Prostate gland (tissue), 2 donors: ENCODE measurements around the gene MYBL2. TPM values are rescaled to one million over a fixed set of nuclear protein-coding genes. Genes with fewer than 3 reads are reported as not detected.
"Not testable (repeated sequence)": the region's sequence is repeated elsewhere in the genome, so short reads cannot be mapped to it uniquely, and the experiment has no call there.

Experiments
- DNase-seq: peaks from one replicate; pipeline ENCODE4 v3.0.0-alpha.2; 2019; ENCODE audit warnings: low spot score
- H3K27ac ChIP-seq, 2 donors: fragments of 200-600 bp; sonication (generic); 2 replicates each; pipeline ENCODE4 v1.5.1; 2017 to 2019
- H3K27me3 ChIP-seq: fragments of 200-600 bp; sonication (generic); replicated peaks from 2 replicates; pipeline ENCODE4 v1.5.1; 2019; ENCODE audit not compliant: insufficient read depth
- H3K36me3 ChIP-seq, 2 donors: fragments of 200-600 bp; sonication (generic); 1 replicate in 1 of 2; 2 replicates in 1 of 2; pipeline versions ENCODE4 v1.5.1 to v1.8.1; 2017 to 2019
- H3K4me1 ChIP-seq: fragments of 200-600 bp; sonication (generic); replicated peaks from 2 replicates; pipeline ENCODE4 v1.5.1; 2019
- H3K4me3 ChIP-seq, 2 donors: fragments of 200-600 bp; sonication (generic); 2 replicates each; pipeline ENCODE4 v1.5.1; 2017 to 2019
- H3K9me3 ChIP-seq: fragments of 200-600 bp; sonication (generic); 2 replicates; pipeline ENCODE4 v1.5.1; 2017
- POLR2A ChIP-seq: fragments of 450-650 bp; IDR thresholded peaks from one replicate; pipeline ENCODE4 v1.6.1; 2016; ENCODE audit warnings: antibody characterized with exemption, mild to moderate bottlenecking
- POLR2AphosphoS5 ChIP-seq: sonication (generic); formaldehyde crosslinking; IDR thresholded peaks from one replicate; pipeline ENCODE4 v1.6.1; 2017; ENCODE audit warnings: antibody characterized with exemption
- WGBS: methylation state at CpG from one replicate; pipeline ENCODE4 v1.1.5; 2018; 5-methylcytosine and 5-hydroxymethylcytosine counted together
- intact Hi-C: fragments of 100-400 bp; cut with DNase I; formaldehyde crosslinking; loops from one replicate; pipeline ENCODE4 v1.14.2; 2022
- total RNA-seq, 2 donors: library from RNA; depleted of rRNA; stranded (reverse); fragments of >200 nt; gene quantifications; one replicate each; pipeline ENCODE4 v1.1.0, GENCODE V29; 2016
- TF ChIP-seq, protein P1 (sequence below), 4 experiments: fragments of 200-600 bp in 2 of 4; fragments of 450-650 bp in 2 of 4; sonication (generic) in 2 of 4; IDR thresholded peaks; 1 replicate in 3 of 4; 2 replicates in 1 of 4; pipeline ENCODE4 v1.5.1; 2016 to 2019; ENCODE audit warnings: antibody characterized with exemption in 4 of 4, mild to moderate bottlenecking in 2 of 4, moderate library complexity in 2 of 4

The MYBL2 gene
- total RNA-seq, 2 donors from 2014 or later = 0.36 to 11.6 TPM

GRCh38 chr20:43755851-43756250 lies 88.9 kb downstream of the MYBL2 start:
- Histone ChIP-seq H3K36me3 (no peaks in the 10 kb centered on the region), H3K4me1 (no peaks in the 10 kb centered on the region), H3K27ac (no peak overlapping the region), H3K4me3 (no peak overlapping the region), H3K9me3 (no peaks in the 10 kb centered on the region), H3K27me3 (no peaks in the 10 kb centered on the region)
- intact Hi-C loops = loop anchor here (10.0 kb wide), 2 partner anchors 89 to 159 kb away; partner anchors contain the start of gene TOX2
- DNase-seq = no peak
- 94% methylated on average over 8 of the region's 8 CpGs for WGBS
- TF ChIP-seq POLR2A (no peak), POLR2AphosphoS5 (no peak)
- TF ChIP-seq, protein P1, sequence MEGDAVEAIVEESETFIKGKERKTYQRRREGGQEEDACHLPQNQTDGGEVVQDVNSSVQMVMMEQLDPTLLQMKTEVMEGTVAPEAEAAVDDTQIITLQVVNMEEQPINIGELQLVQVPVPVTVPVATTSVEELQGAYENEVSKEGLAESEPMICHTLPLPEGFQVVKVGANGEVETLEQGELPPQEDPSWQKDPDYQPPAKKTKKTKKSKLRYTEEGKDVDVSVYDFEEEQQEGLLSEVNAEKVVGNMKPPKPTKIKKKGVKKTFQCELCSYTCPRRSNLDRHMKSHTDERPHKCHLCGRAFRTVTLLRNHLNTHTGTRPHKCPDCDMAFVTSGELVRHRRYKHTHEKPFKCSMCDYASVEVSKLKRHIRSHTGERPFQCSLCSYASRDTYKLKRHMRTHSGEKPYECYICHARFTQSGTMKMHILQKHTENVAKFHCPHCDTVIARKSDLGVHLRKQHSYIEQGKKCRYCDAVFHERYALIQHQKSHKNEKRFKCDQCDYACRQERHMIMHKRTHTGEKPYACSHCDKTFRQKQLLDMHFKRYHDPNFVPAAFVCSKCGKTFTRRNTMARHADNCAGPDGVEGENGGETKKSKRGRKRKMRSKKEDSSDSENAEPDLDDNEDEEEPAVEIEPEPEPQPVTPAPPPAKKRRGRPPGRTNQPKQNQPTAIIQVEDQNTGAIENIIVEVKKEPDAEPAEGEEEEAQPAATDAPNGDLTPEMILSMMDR (IDR thresholded peaks at IDR 0.05) = no peak

DNA sequence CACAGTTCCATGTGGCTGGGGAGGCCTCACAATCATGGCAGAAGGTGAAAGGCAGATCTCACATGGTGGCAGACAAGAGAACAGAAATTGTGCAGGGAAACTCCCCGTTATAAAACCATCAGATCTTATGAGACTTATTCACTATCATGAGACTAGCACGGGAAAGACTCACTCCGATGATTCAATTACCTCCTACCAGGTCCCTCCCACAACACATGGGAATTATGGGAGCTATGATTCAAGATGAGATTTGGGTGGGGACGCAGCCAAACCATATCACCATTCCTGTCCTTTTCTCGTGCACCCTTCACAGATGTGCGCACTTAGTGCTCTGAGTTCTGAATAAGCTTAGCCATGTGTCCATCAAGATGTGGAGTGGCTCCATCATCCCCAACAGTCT lies 91.0 kb downstream of the MYBL2 start:
- intact Hi-C loops = loop anchor here (10.0 kb wide), 2 partner anchors 87 to 157 kb away; partner anchors contain the start of gene TOX2
- H3K27me3 ChIP-seq, H3K27ac ChIP-seq, DNase-seq, H3K4me1 ChIP-seq, H3K4me3 ChIP-seq, H3K9me3 ChIP-seq, H3K36me3 ChIP-seq: not testable (repeated sequence)
- 87% methylated on average over 6 of the region's 6 CpGs for WGBS

DNA sequence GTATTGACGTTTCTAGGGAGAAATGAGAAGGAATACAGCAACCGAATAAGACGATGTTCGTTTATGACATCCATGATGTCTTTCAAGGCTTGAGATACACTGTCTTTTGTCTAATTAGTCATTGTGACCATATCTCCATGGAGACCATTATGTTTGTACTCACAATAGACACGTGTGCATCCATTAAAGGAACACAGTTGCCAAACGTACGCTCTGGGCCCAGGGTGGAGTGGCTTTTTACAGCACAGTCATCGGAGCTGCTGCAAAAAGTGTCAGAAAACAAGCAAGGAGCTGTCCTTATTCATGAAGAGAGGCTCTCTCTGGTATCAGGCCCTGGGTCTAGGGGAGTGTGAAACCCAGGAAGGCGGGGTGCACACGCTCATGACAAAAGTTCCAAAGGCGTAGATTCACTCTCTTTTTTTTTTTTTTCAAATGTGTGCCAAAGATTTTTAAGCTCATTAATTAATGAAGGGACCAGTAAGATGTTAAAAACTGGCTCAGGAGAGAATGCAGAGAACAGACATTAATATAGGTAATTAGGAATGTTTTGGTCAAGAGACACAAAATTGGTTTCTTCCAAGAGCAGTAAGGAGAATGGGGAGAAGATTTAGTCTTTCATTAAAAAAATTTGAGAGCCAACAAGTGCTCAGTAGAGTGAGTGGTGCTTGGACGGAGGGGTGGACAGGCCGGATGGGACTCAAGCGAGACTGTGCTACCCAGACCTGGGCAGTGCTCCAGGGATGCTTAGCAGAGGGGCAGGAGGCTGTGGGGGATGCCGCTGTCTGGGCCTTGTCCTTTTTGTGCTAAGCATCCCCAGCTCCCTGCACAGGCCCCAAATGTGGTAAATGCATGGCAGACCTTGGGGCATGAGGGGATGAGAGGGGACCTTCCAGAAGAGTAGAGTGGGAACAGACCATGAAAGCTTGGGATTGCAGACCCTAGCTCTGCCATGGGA lies 94.7 kb downstream of the MYBL2 start:
- Histone ChIP-seq H3K27me3 (no peaks in the 10 kb centered on the region), H3K4me3 (no peak overlapping the region), H3K27ac (no peak overlapping the region), H3K9me3 (no peaks in the 10 kb centered on the region), H3K36me3 (no peaks in the 10 kb centered on the region), H3K4me1 (no peaks in the 10 kb centered on the region)
- no peak for TF ChIP-seq POLR2A
- TF ChIP-seq, protein P1 (IDR thresholded peaks at IDR 0.05) = no peak
- intact Hi-C loops = loop anchor here (10.0 kb wide), 1 partner anchor 433 kb away; no protein-coding TSS in a partner anchor
- 71% methylated on average over 15 of the region's 15 CpGs for WGBS
- no peak for DNase-seq

DNA sequence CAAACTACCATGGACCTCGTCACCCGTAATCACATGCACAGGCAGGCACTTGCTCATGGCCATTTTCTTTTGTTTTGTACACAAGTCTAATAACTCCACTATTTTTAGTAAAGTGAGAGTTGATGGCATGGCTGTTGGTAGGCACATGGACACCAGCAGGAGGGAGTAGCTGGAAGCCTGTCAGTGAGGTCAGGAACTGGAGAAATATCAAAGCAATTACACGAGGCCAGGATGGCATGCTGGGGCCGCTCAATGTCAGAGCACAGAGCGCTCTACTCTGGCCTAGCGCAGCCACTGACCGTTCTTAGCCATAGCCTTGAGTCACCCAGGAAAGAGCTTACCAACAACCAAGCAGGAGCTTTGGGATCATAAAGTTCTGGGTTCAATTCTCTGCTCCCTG lies 96.0 kb downstream of the MYBL2 start:
- no peaks in the 10 kb centered on the region for H3K36me3 ChIP-seq
- H3K27me3 ChIP-seq = no peaks in the 10 kb centered on the region
- H3K27ac ChIP-seq = no peak overlapping the region
- H3K4me1 ChIP-seq = no peaks in the 10 kb centered on the region
- intact Hi-C loops = loop anchor here (10.0 kb wide), 1 partner anchor 432 kb away; no protein-coding TSS in a partner anchor
- H3K4me3 ChIP-seq = no peak overlapping the region
- H3K9me3 ChIP-seq = no peaks in the 10 kb centered on the region
- 80% methylated on average over 7 of the region's 7 CpGs for WGBS
- TF ChIP-seq POLR2A = no peak
- no peak for TF ChIP-seq POLR2AphosphoS5
- TF ChIP-seq, protein P1 (IDR thresholded peaks at IDR 0.05) = no peak
- DNase-seq = no peak

DNA sequence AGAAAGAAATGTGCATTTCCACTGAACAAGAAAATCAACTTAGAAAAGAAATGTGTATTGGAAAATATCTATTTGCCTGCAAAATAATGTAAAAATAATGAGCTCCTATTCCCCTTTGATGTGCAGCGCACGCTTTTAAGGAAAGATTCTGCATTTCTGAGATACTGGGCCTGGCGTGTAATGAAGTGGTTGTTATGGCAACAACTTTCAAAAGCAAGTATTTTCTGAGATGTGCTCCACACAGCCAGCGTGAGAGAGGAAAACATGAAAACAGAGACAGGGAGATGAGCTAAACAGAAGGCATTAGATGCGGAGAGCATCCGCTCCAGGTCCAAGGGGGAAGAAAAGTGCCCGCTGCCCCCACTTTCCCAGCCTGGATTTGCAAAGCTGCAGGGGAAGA lies 99.0 kb downstream of the MYBL2 start:
- Histone ChIP-seq H3K4me3 (no peak overlapping the region), H3K9me3 (no peaks in the 10 kb centered on the region), H3K27ac (no peak overlapping the region), H3K4me1 (no peaks in the 10 kb centered on the region), H3K36me3 (no peaks in the 10 kb centered on the region), H3K27me3 (no peaks in the 10 kb centered on the region)
- DNase-seq = no peak
- 47% methylated on average over 7 of the region's 7 CpGs for WGBS
- intact Hi-C loops = loop anchor here (10.0 kb wide), 1 partner anchor 429 kb away; no protein-coding TSS in a partner anchor
- TF ChIP-seq, protein P1 (IDR thresholded peaks at IDR 0.05) = no peak
- TF ChIP-seq POLR2AphosphoS5 = no peak
- no peak for TF ChIP-seq POLR2A

Other genes with a start within 250 kb of the MYBL2 start
- gene SRSF6, start 209.2 kb upstream of the MYBL2 start, total RNA-seq = 100 to 1,000 TPM; 121 to 128 TPM
- 10 to 100 TPM; 10.2 to 38.8 TPM for gene L3MBTL1, start 159.4 kb upstream of the MYBL2 start, total RNA-seq
- 1 to 10 TPM in 1 of 2 donors, under 1 TPM in 1; 0.68 to 4.5 TPM for gene SGK2, start 108.1 kb upstream of the MYBL2 start, total RNA-seq
- gene IFT52, start 76.2 kb upstream of the MYBL2 start, total RNA-seq = 10 to 100 TPM; 21.3 to 25.4 TPM
- gene GTSF1L, start 59.9 kb downstream of the MYBL2 start, total RNA-seq = 1 to 10 TPM in 1 of 2 donors, not detected in 1; 7.2 TPM
- gene TOX2, start 247.7 kb downstream of the MYBL2 start, total RNA-seq = 10 to 100 TPM in 1 of 2 donors, 1 to 10 TPM in 1; 8.8 to 52.8 TPM